ENCODE data around the gene ITGA5. TPM values are rescaled to one million over a fixed set of nuclear protein-coding genes. Genes with fewer than 3 reads are reported as not detected.

The ITGA5 gene
- total RNA-seq, 1 donor from 2014 or later, result 55.3 TPM

DNA sequence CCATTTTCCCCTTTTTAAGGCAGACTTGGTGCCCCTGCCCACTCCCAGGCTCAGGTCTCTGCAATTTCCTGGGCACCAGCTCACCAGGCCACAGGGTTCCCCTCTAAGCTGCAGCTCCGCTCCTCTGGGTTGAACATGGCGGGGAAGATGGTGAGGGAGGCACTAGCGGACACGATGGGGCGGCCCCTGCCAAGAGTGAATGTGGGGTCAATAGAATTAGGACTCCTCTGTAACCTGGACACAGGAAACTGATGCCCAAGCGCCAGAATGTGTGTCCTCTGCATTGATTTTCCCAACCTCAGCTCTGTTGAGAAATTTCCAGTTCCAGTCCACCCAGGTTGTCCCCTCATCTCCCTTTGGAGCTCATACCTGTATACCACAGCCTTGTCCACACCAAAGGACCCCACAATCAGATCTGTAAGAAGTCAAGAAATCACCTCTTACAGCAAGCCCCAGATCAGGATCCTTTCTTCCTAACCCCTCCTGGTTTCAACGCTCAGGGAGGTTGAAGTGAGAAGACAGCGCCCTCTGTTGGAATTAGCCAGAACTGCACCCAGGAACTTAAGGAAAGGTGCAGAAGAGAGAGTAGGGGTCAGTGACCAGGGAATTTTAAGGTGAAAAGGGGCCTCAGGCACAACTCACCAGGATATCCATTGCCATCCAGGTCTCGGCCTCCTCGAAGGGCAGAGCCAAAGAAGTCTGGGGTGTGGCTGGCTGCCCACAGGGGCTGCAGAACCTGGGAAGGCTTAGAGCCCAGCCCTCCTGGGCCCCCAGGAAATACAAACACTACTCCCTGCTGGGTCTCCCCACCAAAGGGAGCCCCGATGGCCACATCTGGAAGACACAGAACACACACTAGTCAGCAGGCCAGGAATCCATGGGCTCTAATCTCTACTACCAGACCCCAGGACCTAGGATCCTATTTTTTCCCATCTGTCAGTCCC, 14.7 kb downstream of the ITGA5 start:
- Histone ChIP-seq H3K27ac (replicated peaks) (peak overlapping the region; percentile 51), H3K4me1 (peaks cover 52% of the 10 kb centered on the region), H3K4me3 (no peak overlapping the region), H3K9me3 (replicated peaks) (no peaks in the 10 kb centered on the region), H3K36me3 (peaks cover 100% of the 10 kb centered on the region), H3K27me3 (ENCODE audit: low read depth) (no peaks in the 10 kb centered on the region)
- DNase-seq, result no peak
- TF ChIP-seq, protein P1, sequence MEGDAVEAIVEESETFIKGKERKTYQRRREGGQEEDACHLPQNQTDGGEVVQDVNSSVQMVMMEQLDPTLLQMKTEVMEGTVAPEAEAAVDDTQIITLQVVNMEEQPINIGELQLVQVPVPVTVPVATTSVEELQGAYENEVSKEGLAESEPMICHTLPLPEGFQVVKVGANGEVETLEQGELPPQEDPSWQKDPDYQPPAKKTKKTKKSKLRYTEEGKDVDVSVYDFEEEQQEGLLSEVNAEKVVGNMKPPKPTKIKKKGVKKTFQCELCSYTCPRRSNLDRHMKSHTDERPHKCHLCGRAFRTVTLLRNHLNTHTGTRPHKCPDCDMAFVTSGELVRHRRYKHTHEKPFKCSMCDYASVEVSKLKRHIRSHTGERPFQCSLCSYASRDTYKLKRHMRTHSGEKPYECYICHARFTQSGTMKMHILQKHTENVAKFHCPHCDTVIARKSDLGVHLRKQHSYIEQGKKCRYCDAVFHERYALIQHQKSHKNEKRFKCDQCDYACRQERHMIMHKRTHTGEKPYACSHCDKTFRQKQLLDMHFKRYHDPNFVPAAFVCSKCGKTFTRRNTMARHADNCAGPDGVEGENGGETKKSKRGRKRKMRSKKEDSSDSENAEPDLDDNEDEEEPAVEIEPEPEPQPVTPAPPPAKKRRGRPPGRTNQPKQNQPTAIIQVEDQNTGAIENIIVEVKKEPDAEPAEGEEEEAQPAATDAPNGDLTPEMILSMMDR (IDR thresholded peaks at IDR 0.05; ENCODE audit: borderline replicate concordance), result peak; percentile 95
- intact Hi-C loops (cut with micrococcal nuclease), result no loop called here

GRCh38 chr12:54401119-54401518, 17.9 kb downstream of the ITGA5 start:
- Histone ChIP-seq H3K27me3 (ENCODE audit: low read depth) (no peaks in the 10 kb centered on the region), H3K4me3 (no peak overlapping the region), H3K9me3 (replicated peaks) (no peaks in the 10 kb centered on the region), H3K27ac (replicated peaks) (peak overlapping the region; percentile 18), H3K4me1 (peaks cover 28% of the 10 kb centered on the region), H3K36me3 (peaks cover 100% of the 10 kb centered on the region)
- TF ChIP-seq, protein P1 (IDR thresholded peaks at IDR 0.05; ENCODE audit: borderline replicate concordance), result no peak
- no peak for DNase-seq
- intact Hi-C loops (cut with micrococcal nuclease), result no loop called here

GRCh38 chr12:54398995-54399793, 19.9 kb downstream of the ITGA5 start:
- H3K27me3 ChIP-seq (ENCODE audit: low read depth), result no peaks in the 10 kb centered on the region
- TF ChIP-seq, protein P1 (IDR thresholded peaks at IDR 0.05; ENCODE audit: borderline replicate concordance), result peak; percentile 100
- H3K27ac ChIP-seq (replicated peaks), result peak overlapping the region; percentile 39
- intact Hi-C loops (cut with micrococcal nuclease), result loop anchor here (2.0 kb wide), 1 partner anchor 42 kb away; no protein-coding TSS in a partner anchor
- H3K4me1 ChIP-seq, result peaks cover 17% of the 10 kb centered on the region
- H3K36me3 ChIP-seq, result peaks cover 100% of the 10 kb centered on the region
- peak; percentile 87 for DNase-seq
- no peaks in the 10 kb centered on the region for H3K9me3 ChIP-seq (replicated peaks)
- H3K4me3 ChIP-seq, result no peak overlapping the region

- H3K27ac ChIP-seq (replicated peaks), result no peak overlapping the region
- no peak overlapping the region for H3K4me3 ChIP-seq
- H3K27me3 ChIP-seq (ENCODE audit: low read depth), result no peaks in the 10 kb centered on the region
- TF ChIP-seq, protein P1 (IDR thresholded peaks at IDR 0.05; ENCODE audit: borderline replicate concordance), result no peak
- no peaks in the 10 kb centered on the region for H3K9me3 ChIP-seq (replicated peaks)
- peaks cover 16% of the 10 kb centered on the region for H3K4me1 ChIP-seq
- intact Hi-C loops (cut with micrococcal nuclease), result loop anchor here (2.0 kb wide), 1 partner anchor 43 kb away; no protein-coding TSS in a partner anchor
- peaks cover 91% of the 10 kb centered on the region for H3K36me3 ChIP-seq
- no peak for DNase-seq
These were observed 20.8 kb downstream of the ITGA5 start for GRCh38 chr12:54398218-54398617.

GRCh38 chr12:54397157-54397556, 21.9 kb downstream of the ITGA5 start:
- TF ChIP-seq, protein P1 (IDR thresholded peaks at IDR 0.05; ENCODE audit: borderline replicate concordance), result no peak
- Histone ChIP-seq H3K9me3 (replicated peaks) (no peaks in the 10 kb centered on the region), H3K36me3 (peaks cover 81% of the 10 kb centered on the region), H3K4me1 (peaks cover 16% of the 10 kb centered on the region), H3K27ac (replicated peaks) (no peak overlapping the region), H3K4me3 (no peak overlapping the region), H3K27me3 (ENCODE audit: low read depth) (no peaks in the 10 kb centered on the region)
- intact Hi-C loops (cut with micrococcal nuclease), result no loop called here
- DNase-seq, result no peak

Data from left ventricle myocardium inferior (tissue), 1 donor.